Chondrocyte (in vitro differentiated cells): ENCODE data around the gene OR9G4. TPM values are rescaled to one million over a fixed set of nuclear protein-coding genes. Genes with fewer than 3 reads are reported as not detected.

Experiments used
- DNase-seq: peaks from one replicate; pipeline ENCODE4 v3.0.0; 2021; ENCODE audit warnings: mixed read lengths, low spot score
- H3K27ac Mint-ChIP-seq: one replicate; pipeline ENCODE4 v1.8.0; 2021; ENCODE audit warnings: mild to moderate bottlenecking, moderate library complexity, mixed read lengths; ENCODE audit not compliant: unreplicated experiment
- H3K27me3 Mint-ChIP-seq: 2 replicates; pipeline ENCODE4 v1.8.0; 2021; ENCODE audit warnings: low read depth, mixed read lengths
- H3K36me3 Mint-ChIP-seq: 2 replicates; pipeline ENCODE4 v1.8.0; 2021; ENCODE audit warnings: low read depth, mixed read lengths
- H3K4me1 Mint-ChIP-seq: 2 replicates; pipeline ENCODE4 v1.8.0; 2021; ENCODE audit warnings: low read depth, mild to moderate bottlenecking, mixed read lengths
- H3K4me3 Mint-ChIP-seq: one replicate; pipeline ENCODE4 v1.8.0; 2021; ENCODE audit warnings: mild to moderate bottlenecking, moderate library complexity, mixed read lengths; ENCODE audit not compliant: unreplicated experiment
- H3K9me3 Mint-ChIP-seq: 2 replicates; pipeline ENCODE4 v1.8.0; 2021; ENCODE audit warnings: low read depth, mixed read lengths
- CTCF ChIP-seq: fragments of 200-600 bp; sonication (generic); IDR thresholded peaks from 2 replicates; pipeline ENCODE4 v1.5.0; 2021; ENCODE audit warnings: antibody characterized with exemption, mild to moderate bottlenecking, moderate library complexity
- total RNA-seq: library from RNA; stranded (reverse); gene quantifications from 3 replicates; pipeline ENCODE4 v1.2.1, GENCODE V29; 2021

OR9G4 gene
- total RNA-seq, 1 donor from 2014 or later, result not detected

GRCh38 chr11:56716379-56716854 is 32.1 kb downstream of the OR9G4 start:
- Mint-ChIP-seq H3K4me1 (no peaks in the 10 kb centered on the region), H3K27ac (no peak overlapping the region), H3K4me3 (no peak overlapping the region), H3K27me3 (no peaks in the 10 kb centered on the region), H3K9me3 (peaks cover 27% of the 10 kb centered on the region), H3K36me3 (no peaks in the 10 kb centered on the region)
- DNase-seq, result no peak
- no peak for TF ChIP-seq CTCF

DNA sequence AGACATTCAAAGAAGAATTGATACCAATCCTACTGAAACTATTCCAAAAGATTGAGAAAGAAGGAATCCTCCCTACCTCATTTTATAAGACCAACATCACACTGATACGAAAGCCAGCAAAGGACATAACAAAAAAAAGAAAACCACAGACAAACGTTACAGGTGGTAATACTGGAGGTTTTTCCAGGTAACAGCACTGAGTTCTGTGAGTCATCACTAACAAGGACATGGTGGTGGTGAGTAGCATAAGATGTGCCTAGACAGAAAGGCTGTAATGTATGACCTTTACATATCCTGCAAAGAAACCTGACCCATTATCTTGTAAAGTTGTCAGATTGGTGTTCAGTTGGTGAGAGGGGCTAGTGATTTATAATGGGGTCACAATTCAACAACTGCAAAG is 34.3 kb downstream of the OR9G4 start:
- Mint-ChIP-seq H3K9me3 (peaks cover 29% of the 10 kb centered on the region), H3K4me3 (no peak overlapping the region), H3K27ac (no peak overlapping the region), H3K36me3 (no peaks in the 10 kb centered on the region), H3K4me1 (no peaks in the 10 kb centered on the region), H3K27me3 (no peaks in the 10 kb centered on the region)
- DNase-seq, result no peak
- no peak for TF ChIP-seq CTCF

DNA sequence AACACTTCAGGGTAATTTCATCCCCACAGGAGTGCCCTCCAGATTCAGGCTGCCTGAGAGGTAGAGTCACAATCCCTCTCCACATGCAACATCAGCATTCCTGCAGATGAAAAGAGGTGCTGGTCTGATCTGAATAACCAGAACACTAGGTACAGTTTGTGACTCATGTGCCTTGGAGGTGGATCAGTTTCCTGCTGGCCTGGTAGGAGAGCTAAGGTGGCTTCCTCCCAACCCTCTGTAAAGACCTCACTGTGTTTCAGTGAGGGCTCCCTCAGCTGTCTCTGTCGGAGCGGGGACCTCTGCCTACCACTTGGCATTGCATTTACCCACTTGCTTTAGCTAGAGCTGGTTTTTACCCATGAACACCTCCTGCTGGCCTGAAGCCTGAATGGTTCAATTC is 42.0 kb downstream of the OR9G4 start:
- H3K27me3 Mint-ChIP-seq, result no peaks in the 10 kb centered on the region
- no peak overlapping the region for H3K4me3 Mint-ChIP-seq
- H3K9me3 Mint-ChIP-seq, result peaks cover 10% of the 10 kb centered on the region
- no peak for DNase-seq
- no peaks in the 10 kb centered on the region for H3K4me1 Mint-ChIP-seq
- TF ChIP-seq CTCF, result no peak
- H3K27ac Mint-ChIP-seq, result no peak overlapping the region
- no peaks in the 10 kb centered on the region for H3K36me3 Mint-ChIP-seq

- DNase-seq, result no peak
- Mint-ChIP-seq H3K27me3 (no peaks in the 10 kb centered on the region), H3K27ac (no peak overlapping the region), H3K36me3 (no peaks in the 10 kb centered on the region), H3K9me3 (peaks cover 5% of the 10 kb centered on the region), H3K4me3 (no peak overlapping the region), H3K4me1 (no peaks in the 10 kb centered on the region)
- TF ChIP-seq CTCF, result no peak
These were observed 42.6 kb downstream of the OR9G4 start for GRCh38 chr11:56705784-56706396.

DNA sequence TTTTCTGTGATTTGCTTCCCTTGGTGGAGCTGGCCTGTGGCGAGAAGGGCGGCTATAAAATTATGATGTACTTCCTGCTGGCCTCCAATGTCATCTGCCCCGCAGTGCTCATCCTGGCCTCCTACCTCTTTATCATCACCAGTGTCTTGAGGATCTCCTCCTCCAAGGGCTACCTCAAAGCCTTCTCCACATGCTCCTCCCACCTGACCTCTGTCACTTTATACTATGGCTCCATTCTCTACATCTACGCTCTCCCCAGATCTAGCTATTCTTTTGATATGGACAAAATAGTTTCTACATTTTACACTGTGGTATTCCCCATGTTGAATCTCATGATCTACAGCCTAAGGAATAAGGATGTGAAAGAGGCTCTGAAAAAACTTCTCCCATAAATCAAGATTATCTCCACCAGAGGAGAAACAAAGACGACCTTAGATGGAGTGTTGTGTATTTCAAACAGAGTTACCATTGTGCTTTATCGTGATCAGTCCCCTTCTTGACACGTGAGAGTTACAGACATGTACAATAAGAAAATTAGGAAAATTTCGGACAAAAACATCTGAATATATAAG is 47.5 kb downstream of the OR9G4 start:
- no peak for TF ChIP-seq CTCF
- Mint-ChIP-seq H3K4me1 (no peaks in the 10 kb centered on the region), H3K27me3 (peaks cover 3% of the 10 kb centered on the region), H3K9me3 (no peaks in the 10 kb centered on the region), H3K27ac (no peak overlapping the region), H3K36me3 (no peaks in the 10 kb centered on the region), H3K4me3 (no peak overlapping the region)
- no peak for DNase-seq
